HG02610 (cell line): ENCODE measurements around the gene CFDP1.
A peak's percentile ranks its signal among the peaks of the same experiment; 100 is the strongest.

Source experiments
- ATAC-seq: cut with Tn5 transposase; IDR thresholded peaks from one replicate; pipeline ENCODE4 v1.9.1; 2021; ENCODE audit warnings: mild to moderate bottlenecking, moderate library complexity; ENCODE audit not compliant: unreplicated experiment

Gene CFDP1

GRCh38 chr16:75432828-75433731 is at the start of gene CFDP1:
TSS of gene CFDP1 (minus strand) at chr16:75433503. CDS start at chr16:75433352, 151 bp downstream.
- ATAC-seq, result peak; percentile 91

- no peak for ATAC-seq
Measured at GRCh38 chr16:75482434-75483205, 49.3 kb upstream of the CFDP1 start.

GRCh38 chr16:75481475-75481874 is 48.2 kb upstream of the CFDP1 start:
- no peak for ATAC-seq

- ATAC-seq, result no peak
Measured at GRCh38 chr16:75479421-75479990, 46.2 kb upstream of the CFDP1 start.

GRCh38 chr16:75478480-75479345 is 45.4 kb upstream of the CFDP1 start:
- ATAC-seq, result no peak

GRCh38 chr16:75477680-75478473 is 44.6 kb upstream of the CFDP1 start:
- ATAC-seq, result peak; percentile 46

GRCh38 chr16:75476817-75477216 is 43.5 kb upstream of the CFDP1 start:
- ATAC-seq, result no peak

- no peak for ATAC-seq
Measured at GRCh38 chr16:75475420-75475847, 42.1 kb upstream of the CFDP1 start.

- no peak for ATAC-seq
Measured at GRCh38 chr16:75472908-75473877, 39.9 kb upstream of the CFDP1 start.

GRCh38 chr16:75471723-75472633 is 38.7 kb upstream of the CFDP1 start:
- peak; percentile 77 for ATAC-seq

GRCh38 chr16:75466760-75467159 is 33.5 kb upstream of the CFDP1 start:
- no peak for ATAC-seq

GRCh38 chr16:75464122-75464918 is 31.0 kb upstream of the CFDP1 start, which contains the start of gene TMEM170A:
TSS of gene TMEM170A (minus strand) at chr16:75464689. CDS start at chr16:75464600, 89 bp downstream.
- peak; percentile 93 for ATAC-seq

- peak; percentile 13 for ATAC-seq
Measured at GRCh38 chr16:75463389-75464121, 30.3 kb upstream of the CFDP1 start.

- ATAC-seq, result peak; percentile 30
Measured at GRCh38 chr16:75462806-75463205, 29.5 kb upstream of the CFDP1 start.

GRCh38 chr16:75461575-75461974 is 28.3 kb upstream of the CFDP1 start:
- ATAC-seq, result no peak

- no peak for ATAC-seq
Measured at GRCh38 chr16:75460446-75460845, 27.1 kb upstream of the CFDP1 start.
